ENCODE data around the gene P3H3. TPM values are rescaled to one million over a fixed set of nuclear protein-coding genes. Genes with fewer than 3 reads are reported as not detected.
"Not testable (repeated sequence)": the region's sequence is repeated elsewhere in the genome, so short reads cannot be mapped to it uniquely, and the experiment has no call there.

Gene P3H3
- total RNA-seq, 2 donors from 2014 or later: 1.1 TPM; not detected in 1

- H3K27me3 Mint-ChIP-seq: no peaks in the 10 kb centered on the region
- H3K36me3 Mint-ChIP-seq (ENCODE audit: low read depth): peaks cover 97% of the 10 kb centered on the region
- H3K27ac Mint-ChIP-seq: peak overlapping the region; percentile 94
- ATAC-seq (replicated peaks): peak; percentile 2
- H3K4me1 Mint-ChIP-seq: peaks cover 35% of the 10 kb centered on the region
- H3K4me3 Mint-ChIP-seq: peak overlapping the region; percentile 94
- no peaks in the 10 kb centered on the region for H3K9me3 Mint-ChIP-seq
Observed at GRCh38 chr12:6868211-6869048, 40.2 kb downstream of the P3H3 start.

- Mint-ChIP-seq H3K36me3 (ENCODE audit: low read depth) (peaks cover 98% of the 10 kb centered on the region), H3K9me3 (no peaks in the 10 kb centered on the region), H3K27me3 (no peaks in the 10 kb centered on the region), H3K27ac (peak overlapping the region; percentile 94), H3K4me1 (peaks cover 34% of the 10 kb centered on the region), H3K4me3 (peak overlapping the region; percentile 94)
- no peak for ATAC-seq (replicated peaks)
Observed at GRCh38 chr12:6869049-6870021, 41.1 kb downstream of the P3H3 start.

GRCh38 chr12:6870304-6870703 is 42.1 kb downstream of the P3H3 start:
- Mint-ChIP-seq H3K36me3 (ENCODE audit: low read depth) (peaks cover 98% of the 10 kb centered on the region), H3K4me3 (peak overlapping the region; percentile 94), H3K27ac (peak overlapping the region; percentile 94), H3K4me1 (peaks cover 34% of the 10 kb centered on the region)
- not testable (repeated sequence) for H3K27me3 Mint-ChIP-seq; H3K9me3 Mint-ChIP-seq; ATAC-seq (replicated peaks)

GRCh38 chr12:6871052-6871957 is 43.1 kb downstream of the P3H3 start:
- H3K9me3 Mint-ChIP-seq: no peaks in the 10 kb centered on the region
- no peaks in the 10 kb centered on the region for H3K27me3 Mint-ChIP-seq
- H3K36me3 Mint-ChIP-seq (ENCODE audit: low read depth): peaks cover 100% of the 10 kb centered on the region

GRCh38 chr12:6872073-6873048 is 44.2 kb downstream of the P3H3 start:
- Mint-ChIP-seq H3K27me3 (no peaks in the 10 kb centered on the region), H3K4me1 (peaks cover 38% of the 10 kb centered on the region), H3K27ac (peak overlapping the region; percentile 94), H3K4me3 (peak overlapping the region; percentile 94), H3K36me3 (ENCODE audit: low read depth) (peaks cover 100% of the 10 kb centered on the region), H3K9me3 (no peaks in the 10 kb centered on the region)
- ATAC-seq (replicated peaks): peak; percentile 40

More at GRCh38 chr12:6871052-6871957, 43.1 kb downstream of the P3H3 start:
- H3K4me3 Mint-ChIP-seq: peak overlapping the region; percentile 94
- ATAC-seq (replicated peaks): peak; percentile 44
- peaks cover 38% of the 10 kb centered on the region for H3K4me1 Mint-ChIP-seq
- peak overlapping the region; percentile 94 for H3K27ac Mint-ChIP-seq

- ATAC-seq (replicated peaks): peak; percentile 78
- H3K36me3 Mint-ChIP-seq (ENCODE audit: low read depth): peaks cover 98% of the 10 kb centered on the region
- peak within 1 kb of the TSS; percentile 94 for H3K27ac Mint-ChIP-seq
- H3K4me3 Mint-ChIP-seq: peak within 1 kb of the TSS; percentile 94
- H3K27me3 Mint-ChIP-seq: no peaks in the 10 kb centered on the region
- H3K4me1 Mint-ChIP-seq: peaks cover 38% of the 10 kb centered on the region
- H3K9me3 Mint-ChIP-seq: no peaks in the 10 kb centered on the region
Observed at GRCh38 chr12:6873094-6874014, 45.1 kb downstream of the P3H3 start, which contains the start of gene SPSB2. Gene SPSB2, minus strand, starts transcription at chr12:6873303. Its CDS starts 402 bp downstream, at chr12:6872901.

GRCh38 chr12:6874015-6874368 is 45.8 kb downstream of the P3H3 start:
- Mint-ChIP-seq H3K4me1 (peaks cover 33% of the 10 kb centered on the region), H3K27ac (peak overlapping the region; percentile 94), H3K36me3 (ENCODE audit: low read depth) (peaks cover 95% of the 10 kb centered on the region), H3K4me3 (peak overlapping the region; percentile 94)
- H3K27me3 Mint-ChIP-seq; ATAC-seq (replicated peaks); H3K9me3 Mint-ChIP-seq: not testable (repeated sequence)

- H3K4me1 Mint-ChIP-seq; ATAC-seq (replicated peaks); H3K4me3 Mint-ChIP-seq; H3K27me3 Mint-ChIP-seq; H3K9me3 Mint-ChIP-seq; H3K27ac Mint-ChIP-seq: not testable (repeated sequence)
- peaks cover 71% of the 10 kb centered on the region for H3K36me3 Mint-ChIP-seq (ENCODE audit: low read depth)
Observed at GRCh38 chr12:6879824-6880223, 51.6 kb downstream of the P3H3 start.

GRCh38 chr12:6883252-6883651 is 55.0 kb downstream of the P3H3 start:
- no peaks in the 10 kb centered on the region for H3K27me3 Mint-ChIP-seq
- no peak for ATAC-seq (replicated peaks)
- no peak overlapping the region for H3K27ac Mint-ChIP-seq
- H3K4me3 Mint-ChIP-seq: no peak overlapping the region
- no peaks in the 10 kb centered on the region for H3K4me1 Mint-ChIP-seq
- peaks cover 46% of the 10 kb centered on the region for H3K36me3 Mint-ChIP-seq (ENCODE audit: low read depth)
- H3K9me3 Mint-ChIP-seq: no peaks in the 10 kb centered on the region

GRCh38 chr12:6883683-6884082 is 55.5 kb downstream of the P3H3 start:
- H3K9me3 Mint-ChIP-seq: no peaks in the 10 kb centered on the region
- no peaks in the 10 kb centered on the region for H3K27me3 Mint-ChIP-seq
- no peaks in the 10 kb centered on the region for H3K4me1 Mint-ChIP-seq
- H3K27ac Mint-ChIP-seq: no peak overlapping the region
- no peak overlapping the region for H3K4me3 Mint-ChIP-seq
- no peak for ATAC-seq (replicated peaks)
- H3K36me3 Mint-ChIP-seq (ENCODE audit: low read depth): peaks cover 45% of the 10 kb centered on the region

- ATAC-seq (replicated peaks): no peak
- Mint-ChIP-seq H3K27ac (no peak overlapping the region), H3K36me3 (ENCODE audit: low read depth) (peaks cover 39% of the 10 kb centered on the region), H3K9me3 (no peaks in the 10 kb centered on the region), H3K4me1 (no peaks in the 10 kb centered on the region), H3K27me3 (no peaks in the 10 kb centered on the region), H3K4me3 (no peak overlapping the region)
Observed at GRCh38 chr12:6884539-6884938, 56.3 kb downstream of the P3H3 start.

Measured in activated T-helper 17 cell treated with anti-CD3 and anti-CD28 coated beads, Interleukin-2, amount 50 U/mL, for 72 hours (primary cell).